HG02610 (cell line): ENCODE data around the gene MACC1.
A peak's percentile ranks its signal among the peaks of the same experiment; 100 is the strongest.

ENCODE experiments used
- ATAC-seq: cut with Tn5 transposase; IDR thresholded peaks from one replicate; pipeline ENCODE4 v1.9.1; 2021; ENCODE audit warnings: mild to moderate bottlenecking, moderate library complexity; ENCODE audit not compliant: unreplicated experiment

MACC1 gene

DNA sequence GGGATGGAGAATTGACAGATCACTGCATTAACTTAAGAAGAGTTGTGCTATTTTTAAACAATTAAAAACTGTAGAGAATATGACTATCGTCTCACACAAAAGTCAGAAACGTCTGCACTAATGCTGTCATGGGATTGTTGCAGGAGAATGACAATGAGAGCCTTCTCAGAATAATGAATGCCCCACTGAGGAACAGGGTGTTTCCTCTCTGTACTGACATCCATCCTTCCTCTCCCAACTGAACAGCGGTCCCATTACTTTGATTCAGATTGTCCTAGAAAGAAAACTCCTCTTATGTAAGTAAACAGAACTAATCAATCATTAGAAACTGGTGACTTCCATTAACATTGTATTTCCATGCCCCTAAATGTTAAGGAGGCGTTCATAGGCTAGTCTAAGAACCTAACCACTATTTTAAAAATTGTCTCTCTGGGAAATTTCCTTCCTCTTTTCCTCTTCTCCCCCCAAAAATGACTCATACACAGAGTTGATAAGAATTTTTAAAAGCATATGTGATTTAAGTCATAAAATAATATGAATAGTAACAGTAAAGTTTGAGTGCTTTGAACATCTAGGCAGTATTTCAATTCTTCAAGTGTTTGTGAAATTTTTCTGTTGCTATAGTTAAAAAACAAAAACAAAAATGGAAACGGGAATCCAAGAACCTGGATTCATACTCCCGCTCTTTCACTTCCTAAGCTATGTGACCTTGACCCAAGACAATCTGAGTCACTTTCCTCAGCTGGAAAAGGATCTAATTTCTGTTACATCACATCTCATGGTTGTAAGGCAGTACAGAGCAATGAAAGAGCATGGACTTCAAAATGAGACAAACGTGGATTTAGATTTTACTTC is 12.7 kb upstream of the MACC1 start:
- no peak for ATAC-seq

DNA sequence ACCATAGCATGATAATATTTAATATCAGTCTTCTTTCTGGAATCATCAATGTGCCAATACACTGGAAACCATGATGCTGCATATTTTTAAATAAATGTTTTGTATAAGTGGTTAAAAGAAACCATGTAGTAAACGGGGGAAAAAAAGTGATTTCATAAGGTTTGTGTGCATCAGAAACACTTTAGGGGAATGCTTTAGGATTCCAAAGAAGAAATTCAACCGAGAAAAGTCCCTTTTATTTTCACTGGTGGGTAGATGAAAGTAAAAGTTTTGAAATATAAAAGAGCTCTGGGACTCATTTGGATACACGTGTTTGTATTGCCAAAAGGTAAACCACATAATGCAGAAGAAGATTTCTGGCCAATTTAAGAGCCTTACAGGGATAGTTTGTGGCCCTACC is 11.9 kb upstream of the MACC1 start:
- ATAC-seq, result no peak

DNA sequence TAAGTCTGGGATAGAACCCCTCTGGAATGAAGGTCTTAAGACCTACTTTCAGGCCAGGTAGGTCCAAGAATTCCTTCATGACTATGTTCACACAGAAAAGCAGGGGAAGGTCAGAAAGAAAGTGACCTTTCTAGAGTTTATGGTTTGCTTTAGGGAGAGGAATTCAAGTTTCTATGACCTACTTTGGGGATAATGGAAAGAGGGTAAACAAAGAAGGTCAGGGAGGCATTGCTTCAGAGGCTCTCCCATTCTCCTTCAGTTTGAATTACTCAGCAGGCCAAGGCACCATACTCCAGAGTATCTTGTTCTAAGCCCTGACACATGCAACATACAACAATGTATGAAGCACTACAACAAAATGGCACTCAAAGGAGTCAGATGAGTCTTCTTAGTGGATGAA is 11.5 kb upstream of the MACC1 start:
- ATAC-seq, result no peak

DNA sequence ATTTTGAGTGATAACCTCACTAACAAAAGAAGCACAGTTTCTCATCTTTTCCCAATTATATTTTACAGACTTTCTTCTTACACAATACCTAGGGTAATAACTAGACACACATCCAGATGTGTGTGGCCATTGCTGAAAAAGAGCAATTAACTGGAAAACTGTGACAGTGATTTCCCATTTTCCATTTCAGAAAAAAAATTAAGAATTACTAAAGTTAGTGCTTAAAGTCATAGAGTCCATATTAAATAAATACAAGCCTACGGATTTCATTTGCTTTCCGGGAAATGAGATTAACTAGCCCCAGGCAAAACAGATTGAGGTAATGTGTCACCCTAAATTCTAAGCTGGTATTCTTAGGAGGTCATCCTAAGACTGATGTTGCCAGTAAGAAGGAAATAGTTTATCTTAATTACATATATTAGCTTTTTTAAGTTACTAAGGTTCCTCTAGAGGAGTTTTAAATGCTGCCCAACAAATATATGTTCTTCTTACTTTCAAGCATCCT is 10.2 kb upstream of the MACC1 start:
- ATAC-seq, result no peak

DNA sequence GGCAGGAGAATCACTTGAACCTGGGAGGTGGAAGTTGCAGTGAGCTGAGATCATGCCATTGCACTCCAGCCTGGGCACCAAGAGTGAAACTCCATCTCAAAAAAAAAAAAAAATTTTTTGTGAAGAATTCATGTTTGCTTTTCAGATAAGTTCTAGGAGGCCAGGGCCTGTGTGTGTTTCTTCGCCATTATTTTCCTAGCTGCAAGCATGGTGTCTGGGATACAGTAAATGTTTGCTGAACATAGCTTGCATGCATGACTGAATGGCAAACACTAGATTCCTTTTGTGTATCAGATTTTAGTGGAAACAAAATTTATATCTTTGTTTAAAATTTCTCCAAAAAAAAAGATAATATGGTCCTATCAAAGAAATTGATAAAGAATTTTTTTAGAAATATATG is 9.7 kb upstream of the MACC1 start:
- ATAC-seq, result no peak

DNA sequence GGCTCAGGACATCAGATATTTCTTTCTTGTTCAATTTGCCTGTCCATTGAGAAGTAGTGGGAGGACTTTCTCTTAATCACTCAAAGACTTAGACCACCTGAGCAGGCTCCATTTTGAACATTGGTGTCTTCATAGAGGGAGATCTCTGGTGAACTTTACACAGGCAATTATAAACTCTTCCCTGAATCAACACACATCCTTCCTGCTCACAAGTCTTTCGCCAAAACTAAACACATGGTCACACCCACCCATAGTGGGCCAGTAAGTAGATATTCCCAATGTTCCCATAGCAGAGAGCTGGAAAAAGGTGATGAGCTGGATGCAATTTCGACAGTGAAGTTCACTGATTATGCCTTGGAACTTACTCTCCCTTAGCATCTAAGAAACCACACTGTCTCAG is 8.2 kb upstream of the MACC1 start:
- ATAC-seq, result no peak

DNA sequence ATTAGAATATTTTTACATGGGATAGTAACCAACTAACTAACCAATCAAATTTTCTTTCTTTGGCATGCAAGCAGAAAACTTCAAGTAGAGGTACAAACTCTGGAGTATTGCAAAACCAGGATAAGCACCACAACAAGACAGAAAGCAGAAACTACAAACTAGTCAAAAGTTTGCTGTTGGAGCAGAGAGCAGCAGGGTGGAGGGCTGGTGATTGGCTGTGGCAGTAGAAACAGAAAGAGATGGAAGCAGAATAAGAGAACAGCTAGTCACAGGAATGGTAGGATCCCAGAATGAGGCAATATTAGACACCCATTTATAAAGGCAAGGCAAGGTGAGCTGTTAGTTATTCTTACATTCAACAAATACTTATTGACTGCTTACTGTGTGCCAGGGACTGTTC is 6.8 kb upstream of the MACC1 start:
- no peak for ATAC-seq

DNA sequence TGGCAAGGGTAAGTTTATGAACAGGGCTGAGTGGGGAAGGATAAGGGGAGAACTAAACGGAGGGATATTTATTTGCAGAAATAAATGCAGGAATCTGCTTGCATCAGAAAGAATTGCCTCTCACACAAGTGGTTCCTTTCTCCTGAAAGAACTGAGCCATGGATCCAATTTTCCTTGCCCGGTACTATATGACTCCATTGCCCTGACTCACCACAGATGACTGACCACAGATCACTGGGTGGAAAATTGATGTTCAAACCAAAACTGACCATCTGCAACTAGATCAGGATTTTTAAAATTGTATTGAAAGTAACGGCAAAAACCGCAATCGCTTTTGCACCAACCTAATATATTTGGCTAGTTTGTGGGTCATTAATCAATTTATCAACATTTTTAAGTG is 6.2 kb upstream of the MACC1 start:
- ATAC-seq, result no peak

DNA sequence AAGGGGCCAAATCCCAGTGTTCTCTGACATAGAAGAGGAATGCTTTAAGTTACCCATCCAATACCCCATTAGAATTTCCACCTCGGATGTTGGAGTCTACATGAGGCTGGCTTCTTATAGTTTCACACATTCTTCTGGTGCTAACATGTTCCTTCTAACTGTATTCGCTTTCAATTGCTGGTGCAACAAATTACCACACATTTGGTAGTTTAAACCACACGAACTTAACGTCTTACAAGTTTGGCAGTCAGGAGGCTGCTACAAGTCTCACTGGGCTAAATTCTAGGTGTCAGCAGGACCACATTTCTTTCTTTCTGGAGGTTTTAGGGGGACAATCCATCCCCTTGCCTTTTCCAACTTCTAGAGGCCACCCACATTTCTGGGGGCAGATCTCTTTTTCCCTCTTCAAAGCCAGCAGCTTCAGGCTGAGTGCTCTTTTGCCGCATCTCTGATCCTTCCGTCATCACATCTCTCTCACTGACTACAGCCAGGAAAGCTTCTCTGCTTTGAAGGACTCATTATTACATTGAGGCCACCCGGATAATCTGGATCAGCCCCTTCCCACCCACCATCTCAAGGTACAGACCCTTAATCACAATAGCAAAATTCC is 5.1 kb upstream of the MACC1 start:
- ATAC-seq, result no peak

DNA sequence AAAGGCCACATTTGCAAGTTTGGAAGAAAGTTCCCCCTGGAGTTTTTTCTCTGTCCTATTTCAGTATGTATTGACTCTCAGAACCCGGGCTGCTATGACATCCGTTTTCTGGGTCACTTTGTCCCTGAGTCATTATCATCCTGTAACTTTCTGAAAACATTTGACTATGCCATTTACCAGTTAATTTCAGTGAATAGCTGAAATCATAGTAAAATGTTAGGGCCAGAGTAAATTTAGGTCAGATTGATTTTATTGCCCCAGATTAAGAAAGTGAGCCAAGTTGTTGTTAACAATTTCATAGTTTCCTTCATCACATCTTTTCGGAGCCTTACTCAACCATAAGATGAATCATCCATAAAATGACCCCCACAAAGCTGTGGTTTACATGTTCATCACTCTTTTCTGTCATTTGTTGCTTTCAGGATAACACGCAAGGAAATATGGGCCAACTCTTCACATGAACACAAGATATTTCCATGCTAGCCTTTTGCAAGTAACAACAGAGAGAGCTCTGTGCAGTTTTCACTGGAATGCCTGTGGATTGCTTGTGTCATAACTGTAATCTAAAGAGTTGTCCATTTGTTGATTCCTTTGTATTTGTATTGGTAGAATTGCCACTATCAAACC is 3.9 kb upstream of the MACC1 start:
- ATAC-seq, result peak; percentile 27

DNA sequence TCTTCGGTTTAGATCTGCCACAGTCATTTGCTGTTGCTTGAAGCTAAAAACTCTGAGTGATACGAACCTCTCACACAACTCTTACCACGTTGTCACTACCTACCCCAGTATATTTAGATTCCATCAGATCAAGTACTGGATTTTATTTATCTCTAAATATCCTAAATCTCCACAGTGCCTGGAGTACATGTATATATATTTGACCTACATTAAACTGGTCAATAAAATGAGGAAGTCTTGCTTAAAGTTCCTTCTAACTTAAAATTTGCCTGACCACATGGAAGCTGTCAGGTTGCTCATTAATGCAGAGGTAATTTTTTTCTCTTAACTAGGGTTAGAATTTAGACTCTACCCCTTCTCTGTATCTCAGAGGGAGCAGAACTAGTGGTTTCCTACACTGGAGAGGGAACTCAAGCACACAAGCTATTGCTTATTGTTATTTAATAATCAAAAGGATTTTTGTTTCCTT is 3.1 kb upstream of the MACC1 start:
- no peak for ATAC-seq

DNA sequence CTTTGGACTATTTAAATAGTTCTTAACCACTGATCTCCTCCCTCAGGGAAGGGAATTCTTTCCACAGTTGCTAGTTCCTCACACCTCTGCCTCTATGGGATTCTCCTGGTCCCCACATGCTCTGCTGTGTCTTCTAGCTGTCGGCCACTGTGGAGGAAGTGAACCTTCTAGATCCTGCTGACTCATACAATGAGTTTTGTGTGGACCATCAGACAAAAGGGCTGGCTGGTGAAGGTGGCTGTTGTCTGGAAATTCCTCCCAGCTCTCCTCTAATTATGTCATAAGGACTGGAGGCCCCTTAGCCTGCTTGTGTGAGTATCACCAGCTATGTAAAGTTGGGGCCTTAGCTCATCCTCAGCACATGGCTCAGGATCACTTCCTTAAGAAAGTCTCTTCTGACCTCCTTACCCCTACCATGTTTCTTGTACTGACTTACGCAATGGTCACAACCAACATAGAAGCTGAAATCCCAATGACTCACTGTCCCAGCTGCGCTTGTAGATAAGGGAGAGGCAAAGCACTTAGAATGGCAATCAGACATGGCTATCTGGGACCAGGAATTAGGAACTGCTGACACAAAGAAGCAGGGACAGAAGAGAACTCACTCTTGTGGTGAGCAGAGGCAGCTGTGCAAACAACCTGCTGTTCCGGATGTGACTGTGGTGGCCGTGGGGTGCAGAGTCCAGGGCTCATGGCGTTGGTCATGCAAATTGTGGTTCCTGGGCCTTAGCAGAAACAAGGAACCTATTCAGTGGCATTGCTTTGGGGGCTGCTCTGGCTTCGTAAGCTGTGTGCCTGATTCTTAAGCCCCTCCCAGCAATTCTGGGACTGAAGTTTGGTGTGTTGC is 2.5 kb upstream of the MACC1 start:
- peak; percentile 69 for ATAC-seq

DNA sequence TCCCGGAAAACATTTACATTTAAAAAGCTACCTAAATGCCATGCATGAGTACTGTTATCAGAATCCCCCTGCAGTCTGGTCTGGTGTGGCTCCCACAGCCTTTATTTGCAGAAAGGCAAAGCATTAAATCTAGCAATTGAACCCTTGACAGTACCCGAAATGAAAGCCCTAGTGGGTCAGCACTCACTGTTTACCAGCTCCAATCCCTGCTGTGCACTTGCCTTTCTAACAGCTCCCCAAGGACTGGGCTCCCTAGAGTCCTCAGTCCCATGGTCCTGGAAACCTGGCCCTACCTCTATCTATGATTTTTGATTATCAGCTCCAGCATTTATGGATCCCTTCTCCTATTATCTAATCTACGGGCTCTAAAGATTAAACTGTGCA is 1.9 kb upstream of the MACC1 start:
- no peak for ATAC-seq

DNA sequence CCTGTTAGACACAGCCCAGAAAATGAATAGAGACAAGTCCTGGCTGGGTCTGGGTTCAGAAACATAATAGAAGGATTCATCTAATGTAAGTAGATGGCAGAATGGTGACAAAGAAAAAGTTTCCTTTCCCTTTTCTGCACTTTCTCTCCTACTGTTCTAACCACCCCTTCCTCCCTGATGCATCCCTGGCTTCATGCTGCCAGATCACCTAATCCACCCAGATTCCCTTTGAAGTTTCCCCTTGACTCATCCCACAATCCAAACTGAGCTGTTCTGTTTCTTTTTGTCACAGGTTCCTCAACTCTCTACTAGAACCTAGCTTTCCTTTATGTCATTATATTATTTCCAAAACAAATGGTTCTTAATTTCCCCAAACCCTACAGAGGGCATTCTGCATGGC is 1.1 kb upstream of the MACC1 start:
- ATAC-seq, result no peak

DNA sequence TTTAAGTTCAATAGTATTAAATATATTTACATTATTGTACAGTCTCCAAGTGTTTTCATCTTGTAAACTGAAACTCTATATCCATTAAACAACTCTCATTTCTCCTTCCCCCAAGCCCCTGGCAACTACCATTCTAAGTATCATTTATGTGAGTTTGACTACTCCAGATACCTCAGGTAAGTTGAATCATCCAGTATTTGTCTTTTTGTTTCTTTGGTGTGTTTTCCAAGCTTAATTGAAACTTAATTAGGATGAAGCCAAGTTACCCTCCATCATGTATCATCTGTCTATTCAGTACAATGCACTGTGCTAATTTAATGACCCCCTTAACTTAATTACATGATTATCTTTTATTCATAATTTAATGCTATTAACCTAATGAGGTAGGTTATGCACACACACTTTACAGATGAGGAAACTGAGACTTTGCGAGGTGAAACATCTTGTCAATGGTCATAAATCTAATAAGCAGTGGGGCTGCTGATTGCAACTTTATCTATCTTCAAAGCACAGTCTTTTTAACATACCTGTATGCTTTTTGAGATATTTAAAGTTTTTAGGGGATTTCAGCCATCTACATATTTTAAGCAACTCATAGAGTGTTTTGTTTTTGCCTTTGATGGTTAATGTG is 663 bp downstream of the MACC1 start:
- no peak for ATAC-seq

DNA sequence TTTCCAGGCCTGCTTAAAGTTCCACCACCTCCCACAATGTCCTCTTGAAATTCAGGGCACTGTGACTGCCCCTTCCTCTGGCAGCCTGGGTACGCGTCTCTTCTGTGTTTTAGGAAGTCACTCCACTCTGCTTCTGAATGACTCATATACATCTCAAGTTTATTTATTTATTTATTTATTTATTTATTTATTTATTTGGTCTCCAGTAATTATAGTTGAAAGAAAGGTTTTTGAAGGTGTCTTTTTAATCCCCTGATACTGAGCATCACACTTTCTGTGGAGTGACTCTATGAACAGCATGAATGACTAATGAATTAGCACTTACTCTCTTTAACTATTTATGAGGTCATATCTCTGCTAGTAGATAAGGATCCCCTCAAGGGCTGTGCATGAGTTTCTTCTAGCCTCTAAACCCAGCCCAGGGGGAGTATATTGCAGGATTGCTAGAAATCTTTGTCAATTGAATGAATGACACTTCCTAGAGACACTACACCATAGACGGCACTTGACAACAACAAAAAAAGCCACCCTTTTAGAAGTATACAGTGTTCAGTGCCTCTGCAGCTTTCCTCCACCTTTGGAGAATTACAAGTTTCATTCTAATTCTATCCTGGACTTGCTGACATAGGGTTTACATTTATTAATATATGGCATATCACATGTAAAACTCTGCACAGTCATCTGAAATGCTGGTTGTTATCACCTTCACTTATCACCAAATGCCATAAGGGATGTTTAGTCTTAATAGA is 2.1 kb downstream of the MACC1 start:
- ATAC-seq, result peak; percentile 13

DNA sequence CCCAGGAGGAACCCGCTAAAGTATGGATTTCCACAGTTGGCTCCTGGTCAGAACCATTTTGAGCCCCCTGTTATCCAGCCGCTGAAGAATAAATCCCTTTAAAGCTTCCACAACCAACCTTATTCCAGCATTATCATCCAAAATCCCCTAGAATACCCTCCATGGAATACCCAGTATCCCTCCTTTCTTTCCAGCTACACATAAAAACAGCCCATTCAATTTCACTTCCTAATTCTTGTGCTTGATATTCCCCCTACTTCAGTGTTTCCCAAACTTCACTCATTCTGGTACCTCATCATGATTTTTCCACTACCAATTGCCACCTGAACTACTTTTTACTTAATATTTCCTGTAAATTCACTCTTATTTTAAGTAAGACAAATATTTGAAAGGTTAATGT is 3.1 kb downstream of the MACC1 start:
- ATAC-seq, result no peak

DNA sequence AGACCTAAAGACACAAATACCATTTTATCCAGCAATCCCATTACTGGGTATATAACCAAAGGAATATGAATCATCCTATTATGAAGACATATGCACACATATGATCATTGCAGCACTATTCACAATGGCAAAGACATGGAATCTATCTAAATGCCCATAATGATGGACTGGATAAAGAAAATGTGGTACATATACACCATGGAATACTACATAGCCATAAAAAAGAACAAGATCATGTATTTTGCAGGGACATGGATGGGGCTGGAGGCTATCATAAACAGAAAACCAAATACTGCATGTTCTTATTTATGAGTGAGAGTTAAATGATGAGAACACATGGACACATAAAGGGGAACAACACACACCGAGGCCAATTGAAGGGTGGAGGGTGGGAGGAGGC is 3.8 kb downstream of the MACC1 start:
- no peak for ATAC-seq

DNA sequence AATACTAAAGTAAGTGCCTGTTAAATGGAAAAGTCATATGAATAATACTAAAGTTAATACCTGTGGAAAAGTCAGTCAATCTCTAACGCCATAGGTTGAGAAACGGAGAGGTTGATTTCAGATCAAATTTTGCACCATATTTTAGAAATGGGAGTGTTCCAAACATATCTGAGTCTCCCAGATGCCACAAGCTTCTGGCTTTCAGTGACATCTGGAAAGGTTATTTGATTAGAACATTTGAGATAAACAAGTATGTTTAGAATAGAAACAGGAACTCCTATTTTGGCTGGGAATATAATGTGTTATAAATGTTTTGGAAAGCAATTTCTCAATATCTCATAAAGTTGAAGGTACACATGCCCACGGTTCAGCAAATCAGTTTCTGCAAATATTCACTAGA is 5.8 kb downstream of the MACC1 start:
- no peak for ATAC-seq
